ENCODE measurements around the gene MDM1.

DNA sequence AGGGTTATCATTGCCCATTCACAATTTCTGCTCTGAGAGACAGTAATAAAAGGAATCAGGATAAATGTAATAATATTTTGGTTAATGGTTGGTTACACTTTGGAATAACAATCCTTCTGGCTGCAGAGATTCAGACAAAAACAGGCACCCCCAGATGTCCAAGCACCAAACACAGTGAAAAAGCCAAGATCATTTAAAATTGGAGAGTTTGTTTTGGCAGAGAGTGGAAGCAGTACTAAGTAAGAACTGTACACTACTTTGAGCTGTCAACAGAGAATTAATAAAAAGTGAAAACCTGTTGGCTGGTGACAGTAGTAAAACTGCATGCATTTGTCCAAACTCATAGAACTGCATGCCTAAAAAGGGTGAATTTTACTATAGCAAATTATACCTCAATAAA, 63.2 kb downstream of the MDM1 start:
- TF ChIP-seq CTCF (conservative IDR thresholded peaks at IDR 0.05; ENCODE audit: low read length) (no peak), EZH2phosphoT487 (IDR thresholded peaks at IDR 0.05; ENCODE audit: borderline replicate concordance) (no peak)
